IPS-NIHi11 (cell line): ENCODE measurements around the gene SLC22A4.

Source experiments
- DNase-seq: peaks from one replicate; pipeline ENCODE4 v3.0.0; 2012; ENCODE audit warnings: mixed read lengths, low spot score

SLC22A4 gene

GRCh38 chr5:132262882-132263547 lies 31.2 kb upstream of the SLC22A4 start:
- no peak for DNase-seq

DNA sequence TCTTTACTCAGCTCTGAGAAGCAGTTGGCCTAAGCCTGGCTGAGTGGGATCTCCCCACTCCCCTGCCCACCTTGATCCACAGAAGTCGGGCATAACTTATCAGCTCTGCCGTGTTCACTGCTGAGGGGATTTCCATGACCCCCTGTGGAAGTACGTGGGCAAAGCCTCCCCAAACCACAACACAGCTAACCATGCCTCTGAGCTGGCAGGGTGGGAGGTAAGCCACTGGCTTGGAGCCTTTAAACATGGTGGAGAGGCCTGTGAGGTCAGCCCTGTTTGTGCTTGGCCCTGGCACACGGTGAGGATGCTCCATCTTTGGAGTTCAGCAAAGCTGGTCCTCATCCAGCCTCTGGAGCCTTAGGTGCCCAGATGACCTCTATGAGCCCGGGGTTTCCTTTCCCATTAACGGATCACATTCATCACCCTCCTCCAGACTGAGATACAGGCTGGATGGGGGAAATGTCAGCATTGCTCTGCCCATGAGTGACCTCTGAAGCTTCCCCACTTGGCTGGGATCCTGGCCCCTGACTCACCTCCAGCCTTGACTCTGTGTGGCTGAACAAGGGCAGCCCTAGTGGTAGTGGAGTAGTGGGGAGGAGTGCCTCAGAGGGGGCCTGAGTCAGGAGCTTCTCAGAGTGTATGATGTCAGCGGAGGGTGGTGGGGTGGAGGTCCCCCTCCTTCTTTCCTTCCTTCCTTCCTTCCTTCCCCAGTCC lies 30.5 kb upstream of the SLC22A4 start:
- no peak for DNase-seq

DNA sequence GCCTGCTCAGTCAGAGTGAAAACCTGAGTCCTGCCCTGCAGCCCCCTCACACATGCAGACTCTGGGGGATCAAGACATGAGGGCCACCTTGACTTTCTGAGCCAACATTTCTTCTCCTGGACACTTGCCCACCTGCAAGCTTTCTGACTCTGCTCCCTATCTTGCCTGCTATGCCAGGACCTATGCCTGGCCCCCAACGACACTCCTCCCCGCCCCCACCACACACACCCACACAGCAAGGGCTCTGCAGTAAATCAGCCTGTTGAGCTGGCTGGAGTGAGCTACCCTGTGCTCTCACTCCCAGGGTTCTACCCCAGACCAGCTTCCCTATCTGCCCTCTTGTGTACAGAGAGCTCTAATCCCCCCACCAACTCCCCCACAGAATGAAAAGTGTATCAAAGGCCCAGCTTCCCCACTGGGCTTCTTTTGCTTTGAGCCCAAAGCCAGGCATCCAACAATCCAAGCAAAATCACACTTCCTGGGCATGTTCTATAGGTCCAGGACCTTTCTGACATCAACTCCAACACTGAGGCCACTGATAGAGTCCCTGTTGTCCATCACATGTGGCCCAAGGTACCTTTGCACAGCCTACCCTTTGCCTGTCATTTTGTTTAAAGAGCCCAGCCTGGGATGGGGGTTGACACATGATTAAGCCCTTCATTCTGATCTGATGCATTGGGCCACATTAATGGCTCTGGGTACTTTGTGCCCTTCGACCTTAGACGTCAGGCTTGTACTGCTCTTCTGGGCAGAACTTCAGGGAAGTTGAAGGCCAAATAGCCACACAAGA lies 29.5 kb upstream of the SLC22A4 start:
- no peak for DNase-seq

GRCh38 chr5:132265336-132266030 lies 28.7 kb upstream of the SLC22A4 start:
- DNase-seq: no peak

DNA sequence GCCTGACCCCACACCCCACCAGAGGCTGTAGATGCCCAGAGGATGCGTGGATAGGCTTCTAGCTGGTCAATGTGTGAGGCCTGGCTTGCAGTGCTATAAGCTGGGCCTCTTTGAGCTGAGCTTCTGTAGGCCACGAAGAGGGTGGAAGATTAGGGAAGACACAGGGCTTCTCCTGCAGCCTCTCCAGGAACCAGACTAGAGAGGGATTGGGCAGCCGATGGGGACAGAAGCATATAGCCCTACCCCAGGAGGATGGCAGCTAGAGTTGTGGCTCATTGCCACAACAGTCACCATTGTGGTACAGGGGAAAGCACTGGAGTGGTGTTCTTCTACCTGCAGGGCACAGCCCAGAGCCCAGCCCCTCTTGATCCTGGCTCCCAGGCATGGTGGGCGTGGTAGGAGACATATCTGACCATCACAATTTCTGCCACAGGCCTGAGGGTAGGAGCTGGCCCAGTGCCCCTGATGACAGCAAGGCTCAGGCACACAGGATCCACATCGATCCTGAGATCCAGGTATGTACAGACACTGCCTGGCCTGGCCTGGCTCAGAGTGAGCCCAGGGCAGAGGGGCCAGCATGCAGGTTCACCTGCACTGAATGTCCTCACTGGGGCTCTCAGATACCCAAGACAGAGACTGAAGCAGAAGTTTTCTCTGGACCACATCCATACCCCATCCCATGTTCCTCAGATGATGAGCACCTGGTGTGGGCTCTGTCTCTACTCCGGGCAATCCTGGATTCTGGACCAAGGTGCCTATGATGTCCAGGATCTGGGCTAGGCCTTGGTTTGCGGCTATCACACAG lies 28.0 kb upstream of the SLC22A4 start:
- DNase-seq: no peak

GRCh38 chr5:132266836-132267160 lies 27.4 kb upstream of the SLC22A4 start:
- no peak for DNase-seq

GRCh38 chr5:132267166-132267739 lies 26.9 kb upstream of the SLC22A4 start:
- DNase-seq: no peak

DNA sequence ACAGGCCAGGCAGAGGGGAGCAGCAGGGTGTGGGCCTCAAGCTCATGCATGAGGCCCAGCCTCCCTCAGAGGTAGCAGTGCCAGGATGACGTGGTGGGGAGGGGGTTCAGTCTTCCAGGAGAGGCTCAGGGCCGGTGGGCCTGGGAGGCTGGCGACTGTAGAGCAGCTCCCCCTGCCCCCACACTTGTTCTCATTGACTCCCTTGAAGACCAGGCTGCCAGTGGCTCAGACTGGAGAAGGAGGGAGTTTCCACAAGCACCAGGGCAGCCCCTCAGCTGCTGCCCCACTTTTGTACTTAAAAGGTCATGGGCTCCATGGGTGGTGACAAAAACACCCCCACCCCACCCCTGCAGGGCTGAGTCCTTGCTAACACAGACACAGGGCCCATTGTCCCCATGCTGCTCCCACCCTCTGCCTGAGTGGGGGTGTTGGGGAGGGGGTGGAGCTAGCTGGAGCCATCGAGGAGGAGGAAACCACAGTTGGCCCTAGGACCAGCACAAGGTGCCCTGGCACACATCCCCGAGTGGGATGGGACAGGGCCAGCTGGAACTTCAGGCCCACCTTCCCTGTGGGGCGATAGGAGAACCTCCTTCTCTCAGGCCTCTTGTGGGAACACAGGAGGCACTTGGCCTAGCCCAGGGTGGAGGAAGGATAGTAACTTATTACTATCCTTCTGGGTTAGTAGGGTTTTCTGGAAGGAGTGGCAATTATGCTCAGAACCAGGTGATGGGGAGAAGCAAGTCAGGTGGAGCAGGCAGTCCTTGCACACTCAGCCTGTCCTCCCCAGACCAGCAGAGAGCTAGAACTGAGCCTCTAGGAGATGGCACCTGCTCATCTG lies 26.0 kb upstream of the SLC22A4 start:
- DNase-seq: no peak

DNA sequence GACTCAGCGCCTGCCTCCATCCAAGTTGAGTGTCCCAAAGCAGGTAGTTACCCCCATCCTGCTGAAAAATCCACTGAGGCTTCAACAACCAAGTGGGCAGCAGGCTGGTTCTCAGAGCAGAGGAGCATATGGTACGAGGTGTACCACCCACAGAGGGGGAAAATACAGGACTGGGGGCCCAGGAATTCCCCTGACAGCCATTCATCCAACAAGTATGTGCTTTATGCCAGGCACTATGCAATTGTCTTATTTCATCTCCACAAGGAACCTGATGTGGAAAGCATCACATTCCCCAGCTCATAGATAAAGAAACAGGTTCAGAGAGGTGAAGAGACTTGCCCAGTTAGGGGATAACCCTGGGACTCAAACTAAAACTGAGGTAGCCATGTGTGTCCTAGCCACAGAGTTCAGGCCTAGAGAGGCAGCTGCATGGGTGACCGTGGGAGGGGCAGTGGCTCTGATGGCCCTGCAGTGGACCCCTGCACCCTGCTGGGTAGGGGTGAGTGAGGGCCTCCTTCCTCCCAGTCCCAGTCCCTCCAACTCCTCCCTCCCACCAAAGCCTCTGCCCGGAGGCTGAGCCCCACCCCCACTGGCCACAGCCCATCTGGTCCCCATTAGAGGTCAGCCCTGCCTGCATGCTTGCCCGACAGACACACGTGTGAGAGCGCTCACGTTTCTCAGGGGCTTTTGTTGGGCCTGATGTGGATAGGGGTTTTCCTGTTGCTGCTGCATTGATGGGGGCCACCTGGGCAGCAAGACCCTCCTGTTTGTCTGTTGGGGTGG lies 25.2 kb upstream of the SLC22A4 start:
- DNase-seq: no peak

DNA sequence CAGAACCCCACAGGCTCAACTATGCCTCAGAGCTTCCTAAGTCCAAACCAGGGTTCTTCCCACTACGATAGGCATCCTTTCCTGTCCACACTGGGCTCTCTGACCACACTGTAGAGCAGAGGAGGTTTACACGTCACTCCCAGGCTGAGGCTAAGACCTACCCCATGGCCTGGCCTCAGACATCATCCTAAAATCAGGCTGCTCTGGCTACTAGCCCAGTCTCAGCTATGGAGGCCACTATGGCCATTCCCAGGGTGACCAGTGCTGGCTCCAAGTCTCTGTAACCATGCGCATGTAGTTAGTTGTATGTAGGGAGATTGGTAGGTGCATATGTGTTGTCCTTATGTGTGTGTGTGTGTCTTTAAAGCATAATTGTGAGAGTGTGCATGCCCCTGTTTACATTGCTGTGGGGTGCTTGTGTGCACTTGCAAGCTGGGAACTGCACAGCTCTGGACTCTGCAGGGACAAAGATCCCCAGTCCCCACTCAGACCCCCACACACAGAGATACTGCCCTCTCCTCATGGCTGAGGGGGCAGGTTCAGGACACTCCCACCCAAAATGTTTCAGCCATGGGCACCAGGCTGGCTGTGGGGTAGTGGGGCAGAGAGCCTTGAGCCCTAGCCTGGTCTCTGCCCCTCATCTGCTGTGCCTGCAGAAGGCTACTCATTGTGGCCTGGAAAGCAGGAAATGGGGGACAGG lies 24.4 kb upstream of the SLC22A4 start:
- no peak for DNase-seq

GRCh38 chr5:132270335-132270665 lies 23.9 kb upstream of the SLC22A4 start:
- DNase-seq: no peak

- DNase-seq: no peak
Observed at GRCh38 chr5:132270706-132271105, 23.5 kb upstream of the SLC22A4 start.

- DNase-seq: no peak
Observed at GRCh38 chr5:132271251-132272246, 22.6 kb upstream of the SLC22A4 start.

DNA sequence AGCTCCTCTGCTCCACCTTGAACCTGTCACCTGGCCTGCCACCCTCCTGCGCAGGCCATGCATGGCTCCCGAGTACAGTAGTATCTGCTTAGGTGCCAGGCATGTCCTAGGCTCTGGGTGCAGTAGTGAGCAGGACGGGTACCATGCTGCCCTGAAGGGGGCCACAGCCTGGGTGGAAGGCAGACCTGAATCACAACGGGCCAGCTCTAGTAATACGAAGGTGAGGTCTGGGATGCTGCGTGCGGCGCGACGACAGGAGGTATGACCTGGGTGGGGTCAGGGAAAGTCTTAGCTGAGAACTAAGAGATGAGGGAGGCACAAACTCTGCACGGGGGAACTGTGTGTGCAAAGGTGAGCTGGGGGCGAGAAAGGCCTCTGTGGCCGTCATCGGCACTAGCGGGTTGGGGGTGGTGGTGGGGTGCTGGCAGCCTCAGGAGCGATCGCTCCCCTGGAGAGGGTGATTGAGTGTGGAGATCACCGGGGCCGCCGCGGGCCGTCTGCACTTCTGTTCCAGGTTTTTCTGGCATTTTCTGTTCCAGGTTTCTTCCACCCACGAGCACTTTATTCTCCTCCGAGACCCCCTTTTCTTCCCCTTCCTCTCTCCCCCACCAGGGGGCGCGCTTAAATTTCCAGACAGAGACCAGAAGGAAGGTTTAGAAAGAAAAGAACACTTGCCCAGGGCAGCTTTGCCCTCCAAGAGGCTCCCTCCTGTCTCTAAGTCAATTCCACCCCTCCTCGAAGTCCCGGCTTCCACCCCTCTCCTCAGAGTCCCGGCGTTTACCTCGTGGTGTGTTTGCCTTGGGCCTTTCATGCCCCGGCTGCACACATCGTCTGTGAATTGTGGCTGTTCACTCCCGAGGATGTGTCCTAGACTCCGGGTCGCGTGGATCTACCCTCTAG lies 21.6 kb upstream of the SLC22A4 start:
- DNase-seq: peak; percentile 79

DNA sequence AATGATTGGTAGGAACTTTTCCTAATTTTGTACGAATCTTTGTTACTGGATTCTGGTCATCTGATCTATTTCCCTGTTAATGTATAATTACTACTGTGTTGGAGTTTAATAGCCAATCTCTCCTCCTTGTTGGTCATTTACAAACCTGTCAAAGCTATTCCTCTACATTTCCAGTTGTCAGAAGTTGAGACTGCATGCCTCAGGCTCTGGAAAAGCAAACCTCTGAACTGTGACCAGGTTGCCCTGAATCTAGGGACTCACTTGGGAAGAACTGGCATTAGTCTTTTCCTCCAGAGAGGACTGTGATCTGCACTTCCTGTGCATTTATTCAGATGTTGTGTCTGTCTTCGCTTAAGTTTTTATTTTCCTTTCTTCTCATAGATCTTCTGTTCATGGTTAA lies 20.6 kb upstream of the SLC22A4 start:
- no peak for DNase-seq

GRCh38 chr5:132274050-132274792 lies 20.0 kb upstream of the SLC22A4 start:
- no peak for DNase-seq
